ENCODE measurements around the gene VMA21. TPM values are rescaled to one million over a fixed set of nuclear protein-coding genes. Genes with fewer than 3 reads are reported as not detected.

Gene VMA21
- total RNA-seq, 1 donor from 2014 or later, result 28.7 TPM

DNA sequence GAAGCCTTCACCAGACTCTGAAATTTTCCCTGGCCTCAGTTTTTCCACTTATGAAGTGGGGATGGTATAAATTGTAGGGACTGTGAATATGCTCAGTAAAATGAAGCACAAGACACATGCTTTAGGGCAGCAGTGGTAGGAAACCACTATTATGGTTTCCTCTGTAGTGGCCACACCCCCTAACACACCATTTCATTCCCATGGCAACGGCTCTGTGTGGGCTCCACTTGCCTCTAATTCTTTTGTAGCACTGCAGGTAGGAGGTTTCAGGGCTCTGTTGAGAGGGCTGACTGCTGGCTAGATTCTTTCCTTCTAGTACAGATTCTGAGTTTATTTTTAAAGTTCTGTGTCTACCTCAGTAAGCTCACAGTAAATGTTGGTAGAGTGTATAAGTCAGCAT, 3.5 kb upstream of the VMA21 start:
- DNase-seq, result no peak
- TF ChIP-seq, protein P1, sequence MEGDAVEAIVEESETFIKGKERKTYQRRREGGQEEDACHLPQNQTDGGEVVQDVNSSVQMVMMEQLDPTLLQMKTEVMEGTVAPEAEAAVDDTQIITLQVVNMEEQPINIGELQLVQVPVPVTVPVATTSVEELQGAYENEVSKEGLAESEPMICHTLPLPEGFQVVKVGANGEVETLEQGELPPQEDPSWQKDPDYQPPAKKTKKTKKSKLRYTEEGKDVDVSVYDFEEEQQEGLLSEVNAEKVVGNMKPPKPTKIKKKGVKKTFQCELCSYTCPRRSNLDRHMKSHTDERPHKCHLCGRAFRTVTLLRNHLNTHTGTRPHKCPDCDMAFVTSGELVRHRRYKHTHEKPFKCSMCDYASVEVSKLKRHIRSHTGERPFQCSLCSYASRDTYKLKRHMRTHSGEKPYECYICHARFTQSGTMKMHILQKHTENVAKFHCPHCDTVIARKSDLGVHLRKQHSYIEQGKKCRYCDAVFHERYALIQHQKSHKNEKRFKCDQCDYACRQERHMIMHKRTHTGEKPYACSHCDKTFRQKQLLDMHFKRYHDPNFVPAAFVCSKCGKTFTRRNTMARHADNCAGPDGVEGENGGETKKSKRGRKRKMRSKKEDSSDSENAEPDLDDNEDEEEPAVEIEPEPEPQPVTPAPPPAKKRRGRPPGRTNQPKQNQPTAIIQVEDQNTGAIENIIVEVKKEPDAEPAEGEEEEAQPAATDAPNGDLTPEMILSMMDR (IDR thresholded peaks at IDR 0.05; ENCODE audit: partially characterized antibody, unreplicated experiment), result no peak
- no peak overlapping the region for H3K27ac Mint-ChIP-seq (ENCODE audit: unreplicated experiment)
- no peaks in the 10 kb centered on the region for H3K27me3 Mint-ChIP-seq (ENCODE audit: unreplicated experiment)
- no peak overlapping the region for H3K4me3 Mint-ChIP-seq (ENCODE audit: unreplicated experiment)
- H3K36me3 Mint-ChIP-seq (ENCODE audit: unreplicated experiment), result no peaks in the 10 kb centered on the region
- H3K9me3 Mint-ChIP-seq (ENCODE audit: unreplicated experiment), result peaks cover 2% of the 10 kb centered on the region
- H3K4me1 Mint-ChIP-seq (ENCODE audit: low read depth, unreplicated experiment), result peaks cover 8% of the 10 kb centered on the region

DNA sequence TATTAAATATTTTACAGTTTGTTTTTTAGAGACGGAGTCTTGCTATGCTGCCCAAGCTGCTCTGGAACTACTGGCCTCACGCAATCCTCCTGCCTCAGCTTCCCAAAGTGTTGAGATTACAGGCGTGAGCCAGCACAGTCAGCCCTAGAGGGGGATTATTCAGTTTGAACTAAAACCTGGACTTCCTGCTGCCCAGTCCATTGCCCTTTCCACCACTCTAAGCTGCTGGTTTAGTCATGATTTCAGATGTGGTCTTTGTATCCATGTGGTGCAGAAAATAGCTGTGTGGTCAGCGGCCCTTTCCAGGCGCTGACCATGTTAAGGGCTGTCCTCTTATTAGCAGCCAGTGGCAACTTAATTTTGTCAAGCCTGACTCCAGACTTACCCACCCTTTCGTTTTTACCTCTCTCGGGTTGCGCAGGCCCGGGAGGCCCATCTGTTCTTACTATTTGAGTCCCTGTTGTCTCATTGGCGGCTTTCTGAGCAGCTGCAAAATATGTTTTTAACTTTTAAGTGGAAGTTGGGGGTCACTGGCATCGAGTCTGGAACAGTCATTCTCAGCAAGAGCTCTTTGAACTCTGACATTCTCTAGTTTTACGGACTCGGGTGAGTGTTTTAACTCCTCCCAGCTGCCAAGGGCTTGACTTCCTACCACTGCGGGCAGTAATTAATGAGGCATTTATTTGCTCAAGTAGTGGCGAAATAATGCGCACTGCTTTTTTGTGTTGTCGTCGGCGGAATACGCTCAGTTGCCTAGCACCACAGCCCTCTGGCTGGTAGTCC, 773 bp upstream of the VMA21 start:
- Mint-ChIP-seq H3K9me3 (ENCODE audit: unreplicated experiment) (peaks cover 2% of the 10 kb centered on the region), H3K27me3 (ENCODE audit: unreplicated experiment) (no peaks in the 10 kb centered on the region), H3K27ac (ENCODE audit: unreplicated experiment) (peak overlapping the region; percentile 90), H3K4me1 (ENCODE audit: low read depth, unreplicated experiment) (peaks cover 8% of the 10 kb centered on the region), H3K36me3 (ENCODE audit: unreplicated experiment) (no peaks in the 10 kb centered on the region), H3K4me3 (ENCODE audit: unreplicated experiment) (peak overlapping the region; percentile 83)
- TF ChIP-seq, protein P1 (IDR thresholded peaks at IDR 0.05; ENCODE audit: partially characterized antibody, unreplicated experiment), result no peak
- no peak for DNase-seq

DNA sequence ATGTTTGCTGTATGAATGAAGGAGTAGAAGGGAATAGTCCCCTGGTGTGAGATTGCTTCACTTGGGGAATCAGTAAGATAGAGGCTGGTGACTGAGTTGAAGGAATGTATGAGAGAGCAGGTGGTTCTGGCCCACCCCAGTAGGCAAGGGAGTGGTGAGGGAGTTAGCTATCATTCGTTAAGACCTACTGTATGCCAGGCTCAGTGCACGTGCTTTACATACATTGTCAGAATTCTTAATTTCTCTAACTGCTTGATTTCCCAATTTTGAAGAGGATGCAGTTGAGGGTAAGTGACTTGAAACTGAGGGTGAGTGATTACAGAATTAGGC, 700 bp downstream of the VMA21 start:
- no peak for DNase-seq

DNA sequence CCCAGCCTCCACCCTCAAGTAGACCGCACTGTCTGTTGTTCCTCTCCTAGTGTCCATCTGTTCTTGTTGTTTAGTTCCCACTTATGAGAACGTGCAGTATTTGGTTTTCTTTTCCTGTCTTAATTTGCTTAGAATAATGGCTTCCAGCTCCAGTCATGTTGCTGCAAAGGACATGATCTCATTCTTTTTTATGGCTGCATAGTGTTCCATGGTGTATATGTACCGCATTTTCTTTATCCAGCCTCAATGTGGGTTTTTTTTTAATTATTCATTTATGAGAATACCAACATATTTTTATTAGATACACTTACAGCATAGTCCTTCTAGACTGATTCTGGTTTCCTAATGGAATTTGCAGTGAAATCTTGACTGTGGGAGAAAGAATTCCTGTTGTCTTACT, 1.3 kb downstream of the VMA21 start:
- H3K9me3 Mint-ChIP-seq (ENCODE audit: unreplicated experiment), result peaks cover 2% of the 10 kb centered on the region
- TF ChIP-seq, protein P1 (IDR thresholded peaks at IDR 0.05; ENCODE audit: partially characterized antibody, unreplicated experiment), result no peak

More for the DNA sequence above, 700 bp downstream of the VMA21 start:
- no peaks in the 10 kb centered on the region for H3K27me3 Mint-ChIP-seq (ENCODE audit: unreplicated experiment)
- peak overlapping the region; percentile 93 for H3K4me3 Mint-ChIP-seq (ENCODE audit: unreplicated experiment)
- TF ChIP-seq, protein P1 (IDR thresholded peaks at IDR 0.05; ENCODE audit: partially characterized antibody, unreplicated experiment), result no peak
- H3K36me3 Mint-ChIP-seq (ENCODE audit: unreplicated experiment), result no peaks in the 10 kb centered on the region
- peak overlapping the region; percentile 48 for H3K27ac Mint-ChIP-seq (ENCODE audit: unreplicated experiment)
- H3K4me1 Mint-ChIP-seq (ENCODE audit: low read depth, unreplicated experiment), result peaks cover 8% of the 10 kb centered on the region
- H3K9me3 Mint-ChIP-seq (ENCODE audit: unreplicated experiment), result peaks cover 2% of the 10 kb centered on the region

DNA sequence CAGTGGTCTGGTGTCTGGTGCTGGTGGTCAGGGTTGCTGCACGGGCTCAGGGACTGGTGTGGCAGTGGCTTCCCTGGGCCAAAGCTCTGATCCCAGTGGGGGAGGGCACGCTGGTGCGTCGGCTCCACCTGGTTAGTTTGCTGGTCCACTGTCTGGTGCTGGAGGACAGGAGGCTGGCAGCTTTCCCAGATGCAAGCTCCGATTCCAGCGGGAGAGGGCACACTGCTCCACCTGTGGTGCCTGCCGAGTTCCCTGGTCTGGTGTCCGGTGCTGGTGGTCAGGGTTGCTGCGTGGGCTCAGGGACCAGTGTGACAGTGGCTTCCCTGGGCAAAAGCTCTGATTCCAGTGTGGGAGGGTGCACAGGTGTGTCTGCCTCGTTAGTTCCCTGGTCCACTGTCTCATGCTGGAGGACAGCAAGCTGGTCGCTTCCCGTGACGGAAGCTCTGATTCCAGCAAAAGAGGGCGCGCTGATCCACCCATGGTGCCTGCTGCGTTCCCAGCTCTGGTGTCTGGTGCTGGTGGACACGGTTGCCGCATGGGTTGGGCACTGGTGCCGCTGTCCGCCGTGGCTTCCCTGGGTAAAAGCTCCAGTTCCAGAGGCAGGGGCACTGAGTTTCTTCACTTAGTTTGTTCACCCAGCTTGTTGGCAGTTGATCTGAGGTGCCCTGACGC, 5.8 kb downstream of the VMA21 start:
- TF ChIP-seq, protein P1 (IDR thresholded peaks at IDR 0.05; ENCODE audit: partially characterized antibody, unreplicated experiment), result no peak

More for the DNA sequence above, 1.3 kb downstream of the VMA21 start:
- Mint-ChIP-seq H3K36me3 (ENCODE audit: unreplicated experiment) (no peaks in the 10 kb centered on the region), H3K27ac (ENCODE audit: unreplicated experiment) (no peak overlapping the region), H3K4me3 (ENCODE audit: unreplicated experiment) (peak overlapping the region; percentile 93), H3K4me1 (ENCODE audit: low read depth, unreplicated experiment) (peaks cover 8% of the 10 kb centered on the region), H3K27me3 (ENCODE audit: unreplicated experiment) (no peaks in the 10 kb centered on the region)
- no peak for DNase-seq

More for the DNA sequence above, 5.8 kb downstream of the VMA21 start:
- H3K9me3 Mint-ChIP-seq (ENCODE audit: unreplicated experiment), result peaks cover 2% of the 10 kb centered on the region
- no peak overlapping the region for H3K4me3 Mint-ChIP-seq (ENCODE audit: unreplicated experiment)
- DNase-seq, result no peak
- no peak overlapping the region for H3K27ac Mint-ChIP-seq (ENCODE audit: unreplicated experiment)
- H3K27me3 Mint-ChIP-seq (ENCODE audit: unreplicated experiment), result no peaks in the 10 kb centered on the region
- no peaks in the 10 kb centered on the region for H3K36me3 Mint-ChIP-seq (ENCODE audit: unreplicated experiment)
- H3K4me1 Mint-ChIP-seq (ENCODE audit: low read depth, unreplicated experiment), result peaks cover 2% of the 10 kb centered on the region

Data from glutamatergic neuron (in vitro differentiated cells).